H9 (cell line): ENCODE data around the gene MBOAT2. TPM values are rescaled to one million over a fixed set of nuclear protein-coding genes. Genes with fewer than 3 reads are reported as not detected.

Experiments used
- DNase-seq: peaks from one replicate; pipeline ENCODE4 v3.0.0-alpha.2; 2017
- H2AFZ ChIP-seq: one replicate; pipeline ENCODE4 v1.6.1; 2013; ENCODE audit warnings: mild to moderate bottlenecking, low read length, control low read depth, moderate library complexity
- H2AK5ac ChIP-seq: 2 replicates; pipeline ENCODE4 v1.6.1; 2013; ENCODE audit warnings: low read length, control low read depth, mixed read lengths; ENCODE audit not compliant: insufficient read length
- H2BK120ac ChIP-seq: one replicate; pipeline ENCODE4 v1.6.1; 2013; ENCODE audit warnings: low read depth, mild to moderate bottlenecking, low read length, control low read depth, inconsistent platforms; ENCODE audit not compliant: poor library complexity, severe bottlenecking
- H2BK12ac ChIP-seq: 2 replicates; pipeline ENCODE4 v1.6.1; 2013; ENCODE audit warnings: low read length, control low read depth, mixed read lengths, low read depth; ENCODE audit not compliant: insufficient read length
- H2BK15ac ChIP-seq: 2 replicates; pipeline ENCODE4 v1.6.1; 2013; ENCODE audit warnings: low read depth, low read length, control low read depth
- H2BK20ac ChIP-seq: one replicate; pipeline ENCODE4 v1.6.1; 2013; ENCODE audit warnings: low read depth, mild to moderate bottlenecking, low read length, control low read depth, inconsistent platforms; ENCODE audit not compliant: poor library complexity, severe bottlenecking
- H2BK5ac ChIP-seq: 2 replicates; pipeline ENCODE4 v1.6.1; 2013; ENCODE audit warnings: low read length, control low read depth, mixed read lengths; ENCODE audit not compliant: insufficient read length
- H3K14ac ChIP-seq: 2 replicates; pipeline ENCODE4 v1.6.1; 2013; ENCODE audit warnings: low read length, control low read depth; ENCODE audit not compliant: insufficient read depth
- H3K18ac ChIP-seq: 2 replicates; pipeline ENCODE4 v1.6.1; 2013; ENCODE audit warnings: low read depth, mild to moderate bottlenecking, mixed read lengths, low read length, control low read depth; ENCODE audit not compliant: insufficient read length
- H3K23ac ChIP-seq: 2 replicates; pipeline ENCODE4 v1.6.1; 2013; ENCODE audit warnings: low read length, control low read depth, mixed read lengths, low read depth; ENCODE audit not compliant: insufficient read length
- H3K23me2 ChIP-seq: 2 replicates; pipeline ENCODE4 v1.6.1; 2013; ENCODE audit warnings: low read depth, mild to moderate bottlenecking, mixed read lengths, low read length, control low read depth; ENCODE audit not compliant: insufficient read length, poor library complexity, severe bottlenecking
- H3K27ac ChIP-seq: 2 replicates; pipeline ENCODE4 v1.5.1; 2013; ENCODE audit warnings: low read length, control low read depth, mixed read lengths, low read depth; ENCODE audit not compliant: insufficient read length
- H3K27me3 ChIP-seq: 2 replicates; pipeline ENCODE4 v1.6.1; 2013; ENCODE audit warnings: low read length, control low read depth, inconsistent platforms; ENCODE audit not compliant: insufficient read depth
- H3K4ac ChIP-seq: 2 replicates; pipeline ENCODE4 v1.6.1; 2013; ENCODE audit warnings: low read depth, mild to moderate bottlenecking, control low read depth, inconsistent platforms, low read length, moderate library complexity
- H3K4me1 ChIP-seq: 2 replicates; pipeline ENCODE4 v1.6.1; 2013; ENCODE audit warnings: low read length, control low read depth, inconsistent platforms; ENCODE audit not compliant: insufficient read depth
- H3K4me2 ChIP-seq: 2 replicates; pipeline ENCODE4 v1.6.1; 2013; ENCODE audit warnings: low read length, control low read depth, mixed read lengths; ENCODE audit not compliant: insufficient read length, insufficient read depth
- H3K56ac ChIP-seq: 2 replicates; pipeline ENCODE4 v1.6.1; 2013; ENCODE audit warnings: low read depth, mild to moderate bottlenecking, mixed read lengths, low read length, control low read depth; ENCODE audit not compliant: insufficient read length
- H3K79me1 ChIP-seq: 2 replicates; pipeline ENCODE4 v1.6.1; 2013; ENCODE audit warnings: low read depth, mild to moderate bottlenecking, moderate library complexity, low read length, control low read depth, inconsistent platforms; ENCODE audit not compliant: insufficient read depth, poor library complexity, severe bottlenecking
- H3K79me2 ChIP-seq: 2 replicates; pipeline ENCODE4 v1.6.1; 2013; ENCODE audit warnings: low read length, control low read depth, inconsistent platforms; ENCODE audit not compliant: insufficient read depth
- H3K9ac ChIP-seq: 2 replicates; pipeline ENCODE4 v1.6.1; 2013; ENCODE audit warnings: low read length, control low read depth, mixed read lengths; ENCODE audit not compliant: insufficient read length; ENCODE audit errors: extremely low read depth
- H3K9me3 ChIP-seq: one replicate; pipeline ENCODE4 v1.6.1; 2013; ENCODE audit warnings: low read depth, low read length, inconsistent platforms; ENCODE audit not compliant: control insufficient read depth
- H3T11ph ChIP-seq: one replicate; pipeline ENCODE4 v1.6.1; 2013; ENCODE audit warnings: mild to moderate bottlenecking, low read length, control low read depth, inconsistent platforms
- H4K20me1 ChIP-seq: one replicate; pipeline ENCODE4 v1.6.1; 2013; ENCODE audit not compliant: control insufficient read depth, insufficient read length, insufficient read depth
- H4K5ac ChIP-seq: 2 replicates; pipeline ENCODE4 v1.6.1; 2013; ENCODE audit warnings: low read depth, mild to moderate bottlenecking, mixed read lengths, low read length, control low read depth; ENCODE audit not compliant: insufficient read length
- H4K8ac ChIP-seq: replicated peaks from 2 replicates; pipeline ENCODE4 v1.6.1; 2013; ENCODE audit warnings: low read length, control low read depth, mixed read lengths, low read depth; ENCODE audit not compliant: insufficient read length
- H4K91ac ChIP-seq: 2 replicates; pipeline ENCODE4 v1.6.1; 2013; ENCODE audit warnings: low read depth, mild to moderate bottlenecking, moderate library complexity, mixed read lengths, low read length, control low read depth; ENCODE audit not compliant: insufficient read length
- H3K27ac Mint-ChIP-seq, 3 experiments: 2 replicates in 2 of 3; 3 replicates in 1 of 3; pipeline ENCODE4 v1.8.0; 2020 to 2021; ENCODE audit warnings: mixed read lengths in 3 of 3, mild to moderate bottlenecking in 1 of 3, moderate library complexity in 1 of 3
- H3K27me3 Mint-ChIP-seq: 2 replicates; pipeline ENCODE4 v1.8.0; 2021; ENCODE audit warnings: low read depth, mild to moderate bottlenecking, moderate library complexity, mixed read lengths
- H3K36me3 Mint-ChIP-seq, 3 experiments: 2 replicates in 2 of 3; 3 replicates in 1 of 3; pipeline ENCODE4 v1.8.0; 2020 to 2021; ENCODE audit warnings: low read depth in 3 of 3, mixed read lengths in 3 of 3; ENCODE audit not compliant: insufficient read depth in 1 of 3
- H3K4me1 Mint-ChIP-seq, 2 experiments: 2 replicates each; pipeline ENCODE4 v1.8.0; 2020; ENCODE audit warnings: mixed read lengths in 2 of 2
- H3K4me3 Mint-ChIP-seq, 2 experiments: 2 replicates in 1 of 2; 3 replicates in 1 of 2; pipeline ENCODE4 v1.8.0; 2020 to 2021; ENCODE audit warnings: mild to moderate bottlenecking in 2 of 2, mixed read lengths in 2 of 2, moderate library complexity in 1 of 2
- H3K9me3 Mint-ChIP-seq, 2 experiments: 2 replicates in 1 of 2; 3 replicates in 1 of 2; pipeline ENCODE4 v1.8.0; 2020; ENCODE audit warnings: mild to moderate bottlenecking in 2 of 2, mixed read lengths in 2 of 2, moderate library complexity in 1 of 2
- CTCF ChIP-seq: fragments of 200-600 bp; sonication (generic); conservative IDR thresholded peaks from 3 replicates; pipeline ENCODE4 v1.8.0; 2021; ENCODE audit warnings: antibody characterized with exemption, mild to moderate bottlenecking
- WGBS: extraction: QIAGEN DNeasy Blood & Tissue Kit; methylation state at CpG from one replicate; pipeline ENCODE4 v1.1.7; 2013; ENCODE audit warnings: missing lambda C conversion rate, low lambda C conversion rate, mixed read lengths; ENCODE audit not compliant: insufficient read length; ENCODE audit errors: extremely low coverage; 5-methylcytosine and 5-hydroxymethylcytosine counted together
- total RNA-seq: library from RNA; stranded (reverse); gene quantifications from 2 replicates; pipeline ENCODE4 v1.2.1, GENCODE V29; 2021

The MBOAT2 gene
- total RNA-seq, 1 experiment from 2014 or later, result 20.2 TPM

GRCh38 chr2:8893474-8893873 lies 110.0 kb downstream of the MBOAT2 start:
- Histone ChIP-seq H3K9me3 (no peaks in the 10 kb centered on the region), H4K8ac (no peak overlapping the region), H2AK5ac (no peak overlapping the region), H2BK15ac (no peak overlapping the region), H3K23ac (no peak overlapping the region), H2AFZ (no peak overlapping the region), H3K79me1 (no peaks in the 10 kb centered on the region), H3K27ac (no peak overlapping the region), H3K56ac (no peak overlapping the region), H3K4ac (no peak overlapping the region), H4K5ac (no peak overlapping the region), H2BK120ac (no peak overlapping the region), H2BK12ac (no peak overlapping the region), H3K4me1 (peaks cover 8% of the 10 kb centered on the region; the same call in 1 of the 2 replicates), H3K18ac (no peak overlapping the region), H4K20me1 (no peaks in the 10 kb centered on the region), H3K79me2 (no peaks in the 10 kb centered on the region), H3K9ac (no peak overlapping the region), H2BK20ac (no peak overlapping the region), H3K4me2 (no peak overlapping the region), H3T11ph (no peak overlapping the region), H3K14ac (no peak overlapping the region), H3K23me2 (no peaks in the 10 kb centered on the region), H4K91ac (no peak overlapping the region), H3K27me3 (no peaks in the 10 kb centered on the region), H2BK5ac (no peak overlapping the region)
- Mint-ChIP-seq H3K4me1 (peaks cover 14 to 25% of the 10 kb centered on the region in 2 experiments), H3K27me3 (peaks cover 2% of the 10 kb centered on the region), H3K27ac (0 out of 7 replicates have a peak overlapping the region, but pooled peaks of 1 of the 3 experiments have one; percentile 21), H3K9me3 (peaks cover 11 to 16% of the 10 kb centered on the region in 2 experiments; a peak in 4 of 5 replicates), H3K36me3 (peaks cover 24 to 25% (median 25%) of the 10 kb centered on the region in 3 experiments), H3K4me3 (no peak overlapping the region)
- TF ChIP-seq CTCF, result no peak
- DNase-seq, result no peak
- WGBS, result no CpG with 5 or more reads among the region's 1 CpG
